Aorta (tissue), 5 donors: ENCODE measurements around the gene ANGEL2. TPM values are rescaled to one million over a fixed set of nuclear protein-coding genes. Genes with fewer than 3 reads are reported as not detected.
A peak's percentile ranks its signal among the peaks of the same experiment; 100 is the strongest.
"Not testable (repeated sequence)": the region's sequence is repeated elsewhere in the genome, so short reads cannot be mapped to it uniquely, and the experiment has no call there.

ENCODE experiments used
- ATAC-seq: fragments of 200-7000 bp; cut with Tn5 transposase; one replicate; pipeline ENCODE4 v1.9.1; 2022; ENCODE audit warnings: moderate library complexity; ENCODE audit not compliant: low FRiP score
- DNase-seq, 2 donors: peaks; one replicate each; pipeline ENCODE4 v3.0.0-alpha.2; 2020
- H3K27ac ChIP-seq, 2 donors: one replicate each; pipeline ENCODE4 v1.5.1; 2013; ENCODE audit warnings: low read length in 2 of 2, mild to moderate bottlenecking in 2 of 2, moderate library complexity in 2 of 2, control low read depth in 1 of 2, inconsistent platforms in 1 of 2, low read depth in 1 of 2
- H3K27me3 ChIP-seq, 2 donors: one replicate each; pipeline ENCODE4 v1.6.1; 2013; ENCODE audit warnings: control low read depth in 1 of 2, low read length in 1 of 2, mild to moderate bottlenecking in 1 of 2, moderate library complexity in 1 of 2; ENCODE audit not compliant: insufficient read depth in 2 of 2, control insufficient read depth in 1 of 2
- H3K36me3 ChIP-seq, 2 donors: one replicate each; pipeline ENCODE4 v1.6.1; 2013; ENCODE audit warnings: control low read depth in 1 of 2, low read length in 1 of 2, mild to moderate bottlenecking in 1 of 2; ENCODE audit not compliant: insufficient read depth in 2 of 2, control insufficient read depth in 1 of 2
- H3K4me1 ChIP-seq, 2 donors: one replicate each; pipeline ENCODE4 v1.6.1; 2013; ENCODE audit warnings: low read length in 2 of 2, control low read depth in 1 of 2, mild to moderate bottlenecking in 1 of 2, moderate library complexity in 1 of 2; ENCODE audit not compliant: insufficient read depth in 2 of 2, control insufficient read depth in 1 of 2
- H3K4me3 ChIP-seq, 2 donors: one replicate each; pipeline ENCODE4 v1.5.1; 2013; ENCODE audit warnings: low read length in 2 of 2, control low read depth in 1 of 2, mild to moderate bottlenecking in 1 of 2
- H3K9me3 ChIP-seq: one replicate; pipeline ENCODE4 v1.6.1; 2013; ENCODE audit warnings: mild to moderate bottlenecking, low read length; ENCODE audit not compliant: control insufficient read depth
- WGBS, 2 donors: extraction: QIAGEN DNeasy Blood & Tissue Kit; methylation state at CpG; one replicate each; pipeline ENCODE4 v1.1.7; 2013; 5-methylcytosine and 5-hydroxymethylcytosine counted together
- intact Hi-C, 2 donors: fragments of 100-400 bp; cut with DNase I; formaldehyde crosslinking; loops; one replicate each; pipeline versions ENCODE4 v1.14.2 to v1.15.0; 2022
- polyA plus RNA-seq, 2 donors: library from polyadenylated mRNA; stranded (reverse); fragments of 200-250 nt; gene quantifications; one replicate each; pipeline ENCODE4 v1.2.3, GENCODE V29; 2013
- total RNA-seq, 2 donors: library from RNA; stranded (reverse); fragmentation: NEBNext Ultra II Directional; extraction: Animal tissue kit (Norgen Biotek cat#: 25700); gene quantifications; one replicate each; pipeline ENCODE4 v1.2.1, GENCODE V29; 2021
- donor health status: healthy with polysubstance abuse.
- donor health status: Bipolar disorder and iron deficiency.
- donor health status: DM: no; HTN: no; CAD: no.
- donor health status: DM: no; HTN: no; CAD: no.
- donor health status: DM: yes; HTN: yes; CAD: no.

The ANGEL2 gene
- total and polyA plus RNA-seq, 4 donors, result 10.6 to 40.4 (median 29.1) TPM

- Histone ChIP-seq H3K4me1 (no peaks in the 10 kb centered on the region), H3K27me3 (no peaks in the 10 kb centered on the region), H3K36me3 (no peaks in the 10 kb centered on the region), H3K4me3 (no peak overlapping the region), H3K27ac (no peak overlapping the region), H3K9me3 (no peaks in the 10 kb centered on the region)
- intact Hi-C loops, result no loop called here
- no peak for ATAC-seq
- WGBS, 2 donors, result 87 to 89% methylated on average over 6 of the region's 6 CpGs
- DNase-seq, result no peak
Observed at GRCh38 chr1:212974711-212975110, 41.0 kb downstream of the ANGEL2 start.

DNA sequence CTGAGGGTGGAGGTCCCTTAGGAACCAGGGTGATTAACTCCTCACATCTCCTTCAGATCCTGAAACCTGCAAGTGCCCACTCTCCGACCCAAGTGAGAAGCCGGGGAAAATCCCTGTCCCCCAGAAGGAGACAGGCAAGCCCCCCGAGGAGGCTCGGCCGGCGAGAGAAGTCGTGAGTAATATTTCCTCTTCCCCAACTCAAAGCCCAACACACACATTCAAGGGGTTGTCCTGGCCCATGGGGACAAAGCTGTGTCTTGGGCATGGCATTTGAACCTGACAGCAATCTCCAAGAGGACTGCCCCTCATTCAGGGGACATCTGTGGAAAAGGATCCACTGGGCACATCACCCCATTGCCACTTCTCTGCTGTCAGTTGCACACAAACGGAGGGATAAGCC is 41.8 kb downstream of the ANGEL2 start:
- intact Hi-C loops, result no loop called here
- Histone ChIP-seq H3K4me3 (no peak overlapping the region), H3K9me3 (no peaks in the 10 kb centered on the region), H3K36me3 (no peaks in the 10 kb centered on the region), H3K27me3 (no peaks in the 10 kb centered on the region), H3K4me1 (no peaks in the 10 kb centered on the region), H3K27ac (no peak overlapping the region)
- WGBS, 2 donors, result 80 to 89% methylated on average over 8 of the region's 8 CpGs
- ATAC-seq (no peak), DNase-seq (peak in 1 of 2 donors; percentile 35)

DNA sequence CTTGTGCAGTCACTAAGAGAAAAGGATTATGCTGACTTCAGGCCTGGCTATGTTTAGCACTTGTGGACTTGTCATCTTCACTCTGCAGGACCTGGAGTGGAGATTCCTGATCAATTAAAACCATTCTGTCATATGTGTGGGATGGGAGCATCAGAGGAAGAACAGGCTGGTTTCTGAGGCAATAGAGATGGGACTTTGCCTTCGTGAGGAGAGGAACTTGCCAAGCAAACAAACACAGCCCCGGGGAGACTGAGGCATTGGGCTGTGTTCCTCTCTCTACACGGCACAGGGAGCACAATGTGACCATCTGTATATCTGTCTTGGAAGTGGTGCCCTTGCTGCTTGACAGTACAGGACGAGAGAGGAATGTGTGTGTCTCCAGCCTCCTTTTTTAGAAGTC is 42.2 kb downstream of the ANGEL2 start:
- intact Hi-C loops, result no loop called here
- Histone ChIP-seq H3K4me1 (no peaks in the 10 kb centered on the region), H3K9me3 (no peaks in the 10 kb centered on the region), H3K4me3 (no peak overlapping the region), H3K36me3 (no peaks in the 10 kb centered on the region), H3K27ac (no peak overlapping the region), H3K27me3 (no peaks in the 10 kb centered on the region)
- ATAC-seq, result no peak
- DNase-seq, result peak in 1 of 2 donors; percentile 9
- WGBS, 2 donors, result 89 to 91% methylated on average over 4 of the region's 4 CpGs

DNA sequence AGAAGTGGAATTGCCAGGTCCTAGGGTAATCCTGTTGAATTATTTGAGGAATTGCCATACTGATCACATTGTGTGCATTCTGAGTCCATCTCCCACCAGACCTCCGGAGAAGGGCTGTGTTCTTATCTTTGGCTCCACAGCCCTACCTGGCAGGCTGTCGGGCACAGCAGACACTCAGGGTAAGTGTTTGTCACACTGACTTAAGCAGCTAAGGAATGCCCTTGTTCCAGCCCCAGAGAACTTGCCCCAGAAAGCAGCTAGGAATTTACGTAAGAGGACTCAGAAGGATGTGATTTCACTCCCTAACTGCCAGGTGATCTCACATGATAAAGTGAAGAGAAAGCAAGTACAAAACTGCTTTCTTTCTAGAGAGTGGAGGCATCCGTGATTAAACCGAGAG is 44.4 kb downstream of the ANGEL2 start:
- Histone ChIP-seq H3K27me3 (no peaks in the 10 kb centered on the region), H3K27ac (no peak overlapping the region), H3K4me3 (no peak overlapping the region), H3K4me1 (no peaks in the 10 kb centered on the region), H3K36me3 (no peaks in the 10 kb centered on the region), H3K9me3 (no peaks in the 10 kb centered on the region)
- 79 to 91% methylated on average over 5 of the region's 5 CpGs for WGBS, 2 donors
- intact Hi-C loops, result no loop called here
- ATAC-seq (no peak), DNase-seq (no peak)

DNA sequence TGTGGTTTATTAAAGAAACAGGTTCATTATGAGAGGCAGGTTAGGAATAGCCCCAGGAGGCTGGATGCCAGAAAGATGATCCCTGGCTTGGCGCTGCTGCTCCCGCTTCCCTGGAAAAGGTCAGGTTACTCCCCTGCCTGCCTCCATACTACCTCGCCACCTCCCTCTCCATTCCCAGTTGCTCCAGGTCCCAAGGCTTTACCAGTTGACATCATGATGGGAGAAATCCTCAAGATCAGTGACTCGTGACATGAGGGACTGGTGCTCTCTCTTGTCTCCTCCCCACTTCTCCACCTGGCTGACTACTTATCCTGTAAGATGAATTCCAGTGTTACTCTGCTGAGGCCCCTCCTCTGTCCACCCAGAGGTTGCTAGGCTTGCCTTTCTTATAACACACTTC is 45.6 kb downstream of the ANGEL2 start:
- H3K27ac ChIP-seq, result no peak overlapping the region
- intact Hi-C loops, result no loop called here
- DNase-seq, result no peak
- no peak for ATAC-seq
- no peaks in the 10 kb centered on the region for H3K27me3 ChIP-seq
- WGBS, 2 donors, result 96 to 98% methylated on average over 4 of the region's 4 CpGs
- no peaks in the 10 kb centered on the region for H3K9me3 ChIP-seq
- H3K4me1 ChIP-seq, result no peaks in the 10 kb centered on the region
- H3K4me3 ChIP-seq, result no peak overlapping the region
- no peaks in the 10 kb centered on the region for H3K36me3 ChIP-seq

- ATAC-seq (no peak), DNase-seq (no peak)
- no peaks in the 10 kb centered on the region for H3K36me3 ChIP-seq
- no peaks in the 10 kb centered on the region for H3K9me3 ChIP-seq
- WGBS, 2 donors, result 73 to 74% methylated on average over 3 of the region's 3 CpGs
- intact Hi-C loops, result no loop called here
- no peak overlapping the region for H3K4me3 ChIP-seq
- H3K27me3 ChIP-seq, result no peaks in the 10 kb centered on the region
- H3K4me1 ChIP-seq, result no peaks in the 10 kb centered on the region
- H3K27ac ChIP-seq, result no peak overlapping the region
Observed at GRCh38 chr1:212968368-212968863, 47.3 kb downstream of the ANGEL2 start.

DNA sequence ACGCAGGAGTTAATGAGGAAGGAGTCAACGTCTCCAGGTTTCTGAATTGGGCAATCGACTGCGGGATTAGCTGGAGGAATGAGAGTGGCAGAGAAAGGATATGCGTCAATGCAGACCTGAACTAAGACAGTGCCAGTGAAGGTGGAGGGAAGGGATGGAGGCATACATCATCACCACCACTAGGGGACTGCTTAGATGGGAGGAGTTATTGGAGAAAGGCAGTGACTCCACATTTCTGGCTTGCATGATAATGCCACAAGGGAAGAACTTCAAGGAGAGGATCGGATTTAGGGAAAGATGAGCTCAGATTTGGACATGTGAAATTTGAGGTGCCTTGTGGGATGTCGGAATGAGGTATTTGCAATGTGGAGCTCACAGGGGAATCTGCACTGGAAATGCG is 47.9 kb downstream of the ANGEL2 start:
- 84 to 86% methylated on average over 8 of the region's 8 CpGs for WGBS, 2 donors
- no peaks in the 10 kb centered on the region for H3K9me3 ChIP-seq
- H3K27ac ChIP-seq, result no peak overlapping the region
- no peak overlapping the region for H3K4me3 ChIP-seq
- DNase-seq (no peak), ATAC-seq (no peak)
- H3K4me1 ChIP-seq, result no peaks in the 10 kb centered on the region
- intact Hi-C loops, result no loop called here
- H3K27me3 ChIP-seq, result no peaks in the 10 kb centered on the region
- no peaks in the 10 kb centered on the region for H3K36me3 ChIP-seq

DNA sequence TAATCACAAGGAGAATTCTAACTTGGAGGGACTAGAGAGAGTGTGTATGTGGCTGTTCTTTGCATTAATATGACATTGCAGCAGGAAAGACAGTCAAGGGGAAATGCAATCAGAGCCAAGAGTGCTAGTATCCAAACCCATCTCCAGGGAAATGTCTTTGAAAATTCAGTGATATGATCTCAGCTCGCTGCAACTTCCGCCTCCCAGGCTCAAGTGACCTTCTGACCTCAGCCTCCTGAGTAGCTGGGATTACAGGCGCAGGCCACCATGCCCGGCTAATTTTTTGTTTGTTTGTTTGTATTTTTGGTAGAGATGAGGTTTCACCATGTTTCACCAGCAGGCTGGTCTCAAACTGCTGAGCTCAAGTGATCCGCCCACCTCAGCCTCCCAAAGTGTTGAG is 49.1 kb downstream of the ANGEL2 start:
- ATAC-seq (no peak), DNase-seq (no peak)
- Histone ChIP-seq H3K4me1 (no peaks in the 10 kb centered on the region), H3K27me3 (no peaks in the 10 kb centered on the region), H3K9me3 (no peaks in the 10 kb centered on the region), H3K27ac (no peak overlapping the region), H3K4me3 (no peak overlapping the region), H3K36me3 (no peaks in the 10 kb centered on the region)
- WGBS, 2 donors, result 90 to 91% methylated on average over 5 of the region's 5 CpGs
- intact Hi-C loops, result no loop called here

- intact Hi-C loops, ATAC-seq: not testable (repeated sequence)
- 97 to 100% methylated on average over 1 of the region's 1 CpG for WGBS, 2 donors
Observed at GRCh38 chr1:212964993-212965392, 50.7 kb downstream of the ANGEL2 start.

More at GRCh38 chr1:212964993-212965392, 50.7 kb downstream of the ANGEL2 start:
- H3K27me3 ChIP-seq, H3K36me3 ChIP-seq, H3K27ac ChIP-seq, H3K4me1 ChIP-seq, H3K4me3 ChIP-seq, DNase-seq, H3K9me3 ChIP-seq: not testable (repeated sequence)
